Activated CD8-positive, alpha-beta memory T cell treated with anti-CD3 and anti-CD28 coated beads, Interleukin-2, amount 50 U/mL, for 24 hours (primary cell): ENCODE data around the gene LANCL2.
"Not testable (repeated sequence)": the region's sequence is repeated elsewhere in the genome, so short reads cannot be mapped to it uniquely, and the experiment has no call there.

Experiments used
- DNase-seq: peaks from one replicate; pipeline ENCODE4 v3.0.0-alpha.2; 2020; ENCODE audit errors: extremely low read depth

Gene LANCL2

GRCh38 chr7:55471594-55471993, 106.5 kb downstream of the LANCL2 start:
- DNase-seq = not testable (repeated sequence)

- DNase-seq = not testable (repeated sequence)
Measured at GRCh38 chr7:55472406-55472805, 107.3 kb downstream of the LANCL2 start.

GRCh38 chr7:55472928-55473725, 108.0 kb downstream of the LANCL2 start:
- DNase-seq = no peak

GRCh38 chr7:55473932-55474331, 108.8 kb downstream of the LANCL2 start:
- no peak for DNase-seq

GRCh38 chr7:55474944-55475854, 110.1 kb downstream of the LANCL2 start:
- no peak for DNase-seq

- DNase-seq = no peak
Measured at GRCh38 chr7:55475855-55476803, 111.0 kb downstream of the LANCL2 start.

- no peak for DNase-seq
Measured at GRCh38 chr7:55476852-55477780, 112.0 kb downstream of the LANCL2 start.

- DNase-seq = no peak
Measured at GRCh38 chr7:55477781-55478374, 112.7 kb downstream of the LANCL2 start.

GRCh38 chr7:55478700-55479099, 113.6 kb downstream of the LANCL2 start:
- no peak for DNase-seq

GRCh38 chr7:55481155-55481554, 116.0 kb downstream of the LANCL2 start:
- no peak for DNase-seq

- DNase-seq = no peak
Measured at GRCh38 chr7:55483046-55483445, 117.9 kb downstream of the LANCL2 start.
